HG03521 (cell line): ENCODE results near the gene SASH1.
A peak's percentile ranks its signal among the peaks of the same experiment; 100 is the strongest.
"Not testable (repeated sequence)": the region's sequence is repeated elsewhere in the genome, so short reads cannot be mapped to it uniquely, and the experiment has no call there.

Experiments
- ATAC-seq: cut with Tn5 transposase; IDR thresholded peaks from one replicate; pipeline ENCODE4 v1.9.1; 2021; ENCODE audit warnings: mild to moderate bottlenecking, moderate library complexity; ENCODE audit not compliant: unreplicated experiment

Gene SASH1

GRCh38 chr6:148572676-148573335, 230.2 kb downstream of the SASH1 start:
- ATAC-seq = no peak

- no peak for ATAC-seq
These were observed 231.3 kb downstream of the SASH1 start for GRCh38 chr6:148573922-148574321.

GRCh38 chr6:148577687-148578488, 235.2 kb downstream of the SASH1 start:
- peak; percentile 99 for ATAC-seq

- no peak for ATAC-seq
These were observed 235.8 kb downstream of the SASH1 start for GRCh38 chr6:148578489-148578814.

GRCh38 chr6:148578837-148579565, 236.4 kb downstream of the SASH1 start:
- no peak for ATAC-seq

GRCh38 chr6:148580442-148580841, 237.8 kb downstream of the SASH1 start:
- no peak for ATAC-seq

GRCh38 chr6:148583631-148584030, 241.0 kb downstream of the SASH1 start:
- ATAC-seq = no peak

- not testable (repeated sequence) for ATAC-seq
These were observed 243.0 kb downstream of the SASH1 start for GRCh38 chr6:148585641-148586040.

GRCh38 chr6:148590883-148591282, 248.2 kb downstream of the SASH1 start:
- no peak for ATAC-seq

GRCh38 chr6:148591656-148592055, 249.0 kb downstream of the SASH1 start:
- no peak for ATAC-seq

GRCh38 chr6:148593130-148593812, 250.6 kb downstream of the SASH1 start:
- no peak for ATAC-seq

- ATAC-seq = no peak
These were observed 251.2 kb downstream of the SASH1 start for GRCh38 chr6:148593813-148594170.

GRCh38 chr6:148595550-148595949, 252.9 kb downstream of the SASH1 start:
- ATAC-seq = no peak

GRCh38 chr6:148596891-148597455, 254.3 kb downstream of the SASH1 start:
- ATAC-seq = no peak

- no peak for ATAC-seq
These were observed 256.1 kb downstream of the SASH1 start for GRCh38 chr6:148598724-148599123.

- ATAC-seq = no peak
These were observed 257.4 kb downstream of the SASH1 start for GRCh38 chr6:148599967-148600426.
